Muscle of leg (tissue), 11 donors: ENCODE results near the gene FIBIN. TPM values are rescaled to one million over a fixed set of nuclear protein-coding genes. Genes with fewer than 3 reads are reported as not detected.
A peak's percentile ranks its signal among the peaks of the same experiment; 100 is the strongest.
"Not testable (repeated sequence)": the region's sequence is repeated elsewhere in the genome, so short reads cannot be mapped to it uniquely, and the experiment has no call there.

ENCODE experiments used
- DNase-seq: peaks from one replicate; pipeline ENCODE4 v3.0.0; 2013
- H3K27ac ChIP-seq: one replicate; pipeline ENCODE4 v1.5.1; 2013; ENCODE audit warnings: mild to moderate bottlenecking, low read length, control low read depth
- H3K27me3 ChIP-seq: one replicate; pipeline ENCODE4 v1.6.1; 2013; ENCODE audit warnings: low read length; ENCODE audit not compliant: control insufficient read depth, insufficient read depth
- H3K36me3 ChIP-seq: one replicate; pipeline ENCODE4 v1.6.1; 2013; ENCODE audit warnings: low read length; ENCODE audit not compliant: control insufficient read depth, insufficient read depth
- H3K4me1 ChIP-seq: one replicate; pipeline ENCODE4 v1.6.1; 2013; ENCODE audit warnings: low read length; ENCODE audit not compliant: control insufficient read depth, insufficient read depth
- H3K4me3 ChIP-seq: one replicate; pipeline ENCODE4 v1.5.1; 2013; ENCODE audit warnings: low read length, control low read depth
- H3K9me3 ChIP-seq: replicated peaks from 2 replicates; pipeline ENCODE4 v1.6.1; 2013; ENCODE audit warnings: low read depth, low read length; ENCODE audit not compliant: control insufficient read depth
- WGBS: methylation state at CpG from one replicate; pipeline ENCODE4 v1.1.5; 2013; ENCODE audit warnings: missing lambda C conversion rate; ENCODE audit not compliant: insufficient coverage; 5-methylcytosine and 5-hydroxymethylcytosine counted together
- polyA plus RNA-seq, 8 donors: library from polyadenylated mRNA; unstranded; fragments of 120-200 nt; gene quantifications; one replicate each; pipeline versions ENCODE4 v1.2.1 to v1.2.3, GENCODE V29; 2013; ENCODE audit warnings: inconsistent platforms in 1 of 8, low replicate concordance in 1 of 8; ENCODE audit not compliant: insufficient read length in 8 of 8, insufficient read depth in 1 of 8
- total RNA-seq: library from RNA; stranded (reverse); fragments of 120-200 nt; gene quantifications from one replicate; pipeline ENCODE4 v1.2.4, GENCODE V29; 2013

FIBIN gene
- total and polyA plus RNA-seq, 9 donors: 25.8 to 108 (median 48.0) TPM

DNA sequence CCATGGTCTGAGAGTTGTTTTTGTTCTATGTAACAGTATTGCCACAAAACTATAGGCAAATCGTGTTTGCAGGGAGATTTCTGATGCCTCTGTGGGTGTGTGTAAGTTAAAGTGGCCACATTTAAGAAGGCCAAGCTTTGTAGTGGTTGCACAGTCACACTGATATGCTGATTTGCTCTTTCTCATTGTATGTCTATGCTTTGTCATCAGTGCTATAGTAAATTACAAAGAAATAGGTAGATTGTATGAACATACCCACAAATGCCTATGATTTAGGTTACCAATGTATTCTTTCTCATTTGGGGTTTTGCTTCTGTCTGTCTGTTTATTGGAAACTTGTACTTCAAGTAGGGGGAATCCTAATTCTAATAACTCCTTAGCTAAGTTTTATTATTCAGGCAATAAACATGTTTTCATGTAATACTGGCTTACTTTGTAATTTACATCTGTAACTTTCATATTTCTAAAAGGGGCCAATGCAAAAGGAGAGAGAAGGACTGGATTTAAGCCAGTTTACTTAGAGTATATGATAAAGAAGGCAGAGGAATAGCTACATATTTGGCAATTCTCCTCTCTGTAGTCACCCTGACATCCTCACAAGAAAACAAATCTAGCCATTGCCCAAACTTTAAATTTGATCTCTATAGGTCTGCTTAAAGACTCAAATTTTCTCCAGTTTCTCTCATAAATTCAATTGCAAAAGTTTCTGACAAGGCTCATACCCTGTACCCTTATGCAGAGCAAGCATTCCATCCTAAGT is 2.0 kb downstream of the FIBIN start:
- Histone ChIP-seq H3K4me1 (peaks cover 3% of the 10 kb centered on the region), H3K27ac (peak overlapping the region; percentile 90), H3K36me3 (no peaks in the 10 kb centered on the region), H3K9me3 (no peaks in the 10 kb centered on the region), H3K4me3 (peak overlapping the region; percentile 70), H3K27me3 (no peaks in the 10 kb centered on the region)
- no CpG with 5 or more reads among the region's 1 CpG for WGBS
- DNase-seq: peak; percentile 50

DNA sequence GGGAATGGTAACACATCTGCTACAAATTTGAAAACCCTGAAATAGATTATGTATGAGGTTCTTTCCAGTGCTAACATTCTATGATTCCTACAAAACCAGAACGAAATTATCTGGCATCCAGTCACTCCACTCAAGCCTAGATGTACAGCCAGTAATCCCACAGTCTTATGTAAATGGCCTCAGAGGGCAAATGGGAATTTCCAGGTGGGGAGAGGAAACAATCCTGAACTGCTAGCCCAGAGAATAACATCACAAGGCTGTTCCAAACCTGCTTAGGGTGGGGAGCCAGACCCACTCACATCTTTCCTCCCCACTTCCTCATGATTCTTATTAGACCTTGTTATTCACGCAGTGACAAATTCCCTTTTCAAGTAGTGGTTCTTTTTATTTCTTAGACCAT is 3.5 kb downstream of the FIBIN start:
- no peaks in the 10 kb centered on the region for H3K27me3 ChIP-seq
- H3K27ac ChIP-seq: peak overlapping the region; percentile 90
- peak; percentile 82 for DNase-seq
- peaks cover 3% of the 10 kb centered on the region for H3K4me1 ChIP-seq
- no peaks in the 10 kb centered on the region for H3K36me3 ChIP-seq
- peak overlapping the region; percentile 70 for H3K4me3 ChIP-seq
- H3K9me3 ChIP-seq: no peaks in the 10 kb centered on the region
- no CpG with 5 or more reads among the region's 2 CpGs for WGBS

DNA sequence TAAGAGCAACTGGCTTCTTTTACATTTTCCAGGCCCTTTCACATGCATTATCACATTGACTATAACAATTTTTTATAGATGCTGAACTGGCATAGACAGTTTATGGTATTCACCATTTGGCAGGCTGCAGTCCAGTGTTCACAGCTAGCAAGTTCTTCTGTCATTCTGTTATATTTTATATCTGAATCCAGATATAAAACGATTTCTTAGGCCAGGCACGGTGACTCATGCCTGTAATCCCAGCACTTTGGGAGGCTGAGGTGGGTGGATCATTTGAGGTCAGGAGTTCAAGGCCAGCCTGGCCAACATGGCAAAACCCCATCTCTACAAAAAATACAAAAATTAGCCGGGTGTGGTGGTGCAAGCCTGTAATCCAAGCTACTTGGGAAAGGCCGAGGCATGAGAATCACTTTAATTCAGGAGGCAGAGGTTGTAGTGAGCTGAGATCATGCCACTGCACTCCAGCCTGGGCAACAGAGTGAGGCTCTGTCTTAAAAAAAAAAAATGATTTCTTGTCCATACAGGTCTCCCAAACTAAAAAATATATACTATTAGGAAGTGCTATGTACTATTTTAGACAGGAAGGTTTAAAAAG is 7.3 kb downstream of the FIBIN start:
- H3K36me3 ChIP-seq, H3K4me1 ChIP-seq, H3K9me3 ChIP-seq, H3K27ac ChIP-seq, DNase-seq, H3K27me3 ChIP-seq, H3K4me3 ChIP-seq: not testable (repeated sequence)
- no CpG with 5 or more reads among the region's 4 CpGs for WGBS

DNA sequence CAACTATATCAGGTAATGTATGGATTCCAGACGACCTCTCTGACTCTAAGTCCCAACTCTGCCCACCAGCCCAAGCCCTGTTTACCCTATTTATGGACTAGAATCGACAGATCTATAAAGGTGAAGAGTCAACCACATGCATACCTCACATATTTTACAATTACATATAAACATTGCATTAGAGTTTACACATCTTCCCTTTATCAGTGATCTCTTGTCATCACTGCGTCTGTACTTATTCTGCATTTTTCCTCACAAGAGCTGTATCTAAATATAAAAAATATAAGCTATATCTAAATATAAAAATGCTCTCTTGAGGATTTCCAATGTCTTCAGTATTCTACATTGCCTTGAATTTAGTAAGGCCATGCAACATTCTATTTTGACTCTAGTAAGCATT is 8.5 kb downstream of the FIBIN start:
- WGBS: no CpG with 5 or more reads among the region's 3 CpGs
- no peaks in the 10 kb centered on the region for H3K36me3 ChIP-seq
- H3K4me1 ChIP-seq: peaks cover under 1% of the 10 kb centered on the region
- no peaks in the 10 kb centered on the region for H3K9me3 ChIP-seq
- H3K27me3 ChIP-seq: no peaks in the 10 kb centered on the region
- no peak overlapping the region for H3K4me3 ChIP-seq
- DNase-seq: no peak
- no peak overlapping the region for H3K27ac ChIP-seq

DNA sequence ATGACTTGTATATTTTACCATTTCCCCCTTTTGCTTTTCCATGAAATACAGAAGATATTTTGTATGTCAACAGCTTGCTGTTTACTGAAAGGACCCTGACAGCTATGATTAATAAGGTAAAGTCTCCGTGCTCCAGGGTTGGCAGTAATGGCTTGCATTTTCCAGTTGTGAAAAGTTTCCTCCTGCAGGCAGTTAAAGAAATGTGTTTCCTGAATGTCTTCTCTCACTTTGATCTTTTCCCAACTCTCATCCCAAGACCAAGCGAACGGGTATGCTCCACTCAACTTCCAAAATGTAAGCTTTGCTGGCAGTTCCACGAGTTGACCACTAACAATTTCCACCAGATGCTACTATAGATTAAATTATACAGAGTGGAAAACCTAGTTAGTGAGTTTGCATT is 8.9 kb downstream of the FIBIN start:
- H3K27ac ChIP-seq: no peak overlapping the region
- H3K27me3 ChIP-seq: no peaks in the 10 kb centered on the region
- H3K9me3 ChIP-seq: no peaks in the 10 kb centered on the region
- peak; percentile 39 for DNase-seq
- no peak overlapping the region for H3K4me3 ChIP-seq
- H3K36me3 ChIP-seq: no peaks in the 10 kb centered on the region
- WGBS: no CpG with 5 or more reads among the region's 4 CpGs
- H3K4me1 ChIP-seq: no peaks in the 10 kb centered on the region

DNA sequence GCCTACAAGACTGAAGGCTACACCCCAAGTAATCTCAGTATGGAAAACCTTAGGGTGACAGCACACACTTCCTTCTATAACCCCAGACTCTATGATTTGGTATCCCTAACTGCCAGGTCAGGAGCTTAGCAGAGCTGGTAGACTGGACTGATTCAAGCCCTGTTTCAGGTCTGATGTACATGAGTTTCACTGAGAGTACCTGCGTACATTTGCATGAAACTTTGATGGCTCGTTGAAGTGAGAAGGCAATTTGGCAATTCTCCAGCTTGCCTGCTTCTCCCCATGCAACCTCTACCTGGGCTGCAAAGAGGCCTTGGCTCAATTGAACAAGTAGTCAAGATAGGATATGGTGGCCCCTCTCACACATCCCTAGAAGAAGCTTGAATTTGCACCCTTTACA is 10.2 kb downstream of the FIBIN start:
- Histone ChIP-seq H3K36me3 (no peaks in the 10 kb centered on the region), H3K4me1 (no peaks in the 10 kb centered on the region), H3K9me3 (no peaks in the 10 kb centered on the region), H3K4me3 (no peak overlapping the region), H3K27ac (no peak overlapping the region), H3K27me3 (no peaks in the 10 kb centered on the region)
- WGBS: 100% methylated on average over 2 of the region's 2 CpGs
- no peak for DNase-seq

DNA sequence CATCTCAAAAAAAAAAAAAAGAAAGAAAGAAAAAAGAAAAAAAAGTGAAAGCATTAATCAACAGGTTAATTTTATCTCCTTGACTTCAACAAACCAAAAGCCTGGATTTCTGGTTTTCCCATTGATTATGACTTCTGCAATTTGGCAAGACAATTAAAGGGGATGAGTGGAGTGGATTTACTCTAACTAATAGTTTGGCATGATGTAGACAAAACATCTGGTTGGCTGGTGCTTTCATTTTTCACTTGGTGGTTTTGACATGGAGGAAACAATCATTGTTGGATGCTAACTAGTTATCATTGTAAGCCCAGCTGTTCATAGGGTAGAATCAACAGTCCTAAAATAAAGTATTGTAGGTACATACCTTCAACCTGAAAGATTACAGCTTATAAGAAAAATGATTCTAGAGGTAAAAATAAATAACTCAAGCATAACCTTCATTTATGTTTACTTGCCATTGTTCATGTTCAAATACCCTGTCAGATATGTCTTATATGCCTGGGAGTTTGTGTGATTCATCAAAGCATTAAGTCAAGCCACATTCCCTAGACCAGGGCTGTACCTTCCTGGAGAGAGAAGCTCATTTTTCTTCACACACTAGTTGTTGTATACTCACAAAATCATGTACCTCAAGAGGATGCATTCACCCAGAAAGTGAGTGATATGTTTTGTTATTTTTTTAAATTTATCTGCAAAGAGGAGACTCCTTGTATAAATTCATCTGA is 15.1 kb downstream of the FIBIN start:
- H3K27ac ChIP-seq: no peak overlapping the region
- H3K9me3 ChIP-seq: peaks cover 2% of the 10 kb centered on the region
- H3K36me3 ChIP-seq: no peaks in the 10 kb centered on the region
- peaks cover 13% of the 10 kb centered on the region for H3K4me1 ChIP-seq
- peak; percentile 25 for DNase-seq
- H3K4me3 ChIP-seq: no peak overlapping the region
- H3K27me3 ChIP-seq: no peaks in the 10 kb centered on the region

DNA sequence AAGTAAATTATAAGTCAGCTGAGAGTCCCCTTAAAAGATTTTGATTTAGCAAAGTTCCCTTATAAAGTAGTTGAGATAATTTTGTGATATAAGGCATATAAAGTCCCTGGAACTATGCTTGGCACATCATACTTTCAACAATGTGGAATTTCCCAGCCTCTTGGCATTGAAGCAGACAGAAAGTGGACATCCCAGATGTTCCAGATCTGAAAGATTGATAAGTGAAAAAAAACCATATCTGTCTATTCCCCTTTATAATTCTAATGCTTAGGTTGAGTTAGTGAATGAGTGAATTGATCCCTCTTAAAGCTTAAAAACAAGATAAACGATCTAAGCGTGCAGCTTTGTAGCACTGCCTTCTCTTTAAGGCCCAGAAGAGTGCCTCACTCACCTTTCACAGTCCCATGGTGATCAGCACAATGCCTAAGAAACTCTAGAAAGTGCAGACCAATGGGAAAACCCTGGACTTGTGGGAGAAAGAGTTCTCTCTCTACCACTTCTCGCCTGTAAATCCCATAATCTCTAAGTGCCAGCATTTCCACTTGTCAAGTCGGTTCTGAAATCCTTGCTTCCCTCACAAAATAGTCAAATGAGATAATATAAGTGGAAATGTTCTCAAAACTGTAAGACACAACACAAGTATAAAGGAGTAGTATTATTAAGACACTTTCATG is 17.8 kb downstream of the FIBIN start:
- H3K36me3 ChIP-seq: no peaks in the 10 kb centered on the region
- H3K9me3 ChIP-seq: peaks cover 2% of the 10 kb centered on the region
- peak overlapping the region; percentile 88 for H3K27ac ChIP-seq
- H3K27me3 ChIP-seq: no peaks in the 10 kb centered on the region
- WGBS: no CpG with 5 or more reads among the region's 4 CpGs
- DNase-seq: no peak
- peaks cover 13% of the 10 kb centered on the region for H3K4me1 ChIP-seq
- H3K4me3 ChIP-seq: no peak overlapping the region

DNA sequence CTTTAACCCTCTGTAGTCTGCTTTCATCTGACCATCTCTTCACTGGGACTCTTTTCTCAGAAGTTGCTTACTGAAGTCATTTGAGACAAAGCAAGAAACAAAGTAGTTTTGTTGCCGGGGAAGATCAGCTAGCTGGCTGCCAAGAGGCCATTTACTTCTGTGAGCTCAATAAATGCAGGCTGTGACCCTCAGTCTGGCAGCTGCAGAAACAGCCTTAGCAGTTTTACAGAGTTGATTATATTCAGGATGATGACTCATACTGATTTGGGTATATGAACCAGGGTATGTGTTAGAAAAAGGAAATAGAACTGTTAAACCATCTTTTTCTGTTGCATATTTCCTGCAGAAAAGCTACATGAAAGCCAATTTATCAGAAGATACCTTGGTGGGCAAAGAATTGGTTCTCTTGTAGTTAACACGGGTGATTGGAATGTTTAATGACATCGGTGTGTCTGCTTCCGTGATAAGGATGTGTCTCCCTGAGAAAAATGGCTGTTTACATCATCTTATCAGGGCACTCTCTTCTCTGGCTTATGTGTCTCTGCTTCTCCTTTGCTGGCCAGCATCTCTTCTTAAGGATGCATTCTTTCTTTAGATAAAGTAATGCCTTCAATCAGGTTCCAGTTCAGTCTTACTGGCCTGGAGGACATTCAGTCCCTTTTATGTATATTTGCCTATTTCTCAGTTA is 18.5 kb downstream of the FIBIN start:
- Histone ChIP-seq H3K27ac (peak overlapping the region; percentile 88), H3K4me3 (no peak overlapping the region), H3K27me3 (no peaks in the 10 kb centered on the region), H3K36me3 (no peaks in the 10 kb centered on the region), H3K9me3 (peaks cover 2% of the 10 kb centered on the region), H3K4me1 (peaks cover 13% of the 10 kb centered on the region)
- 0% methylated on average over 1 of the region's 4 CpGs for WGBS
- peak; percentile 93 for DNase-seq
